Stimulated activated effector memory CD8-positive, alpha-beta T cell treated with anti-CD3 and anti-CD28 coated beads, Interleukin-12 subunit alpha, Interleukin-12 subunit beta, amount 100 ng/mL, for 72 hours (primary cell): Measurements from ENCODE around the gene PXYLP1.
"Not testable (repeated sequence)": the region's sequence is repeated elsewhere in the genome, so short reads cannot be mapped to it uniquely, and the experiment has no call there.

ENCODE experiments used
- ATAC-seq: fragments of 150-1000 bp; cut with Tn5 transposase; 2 replicates; pipeline ENCODE4 v1.10.0; 2021
- DNase-seq, 2 donors: peaks; one replicate each; pipeline ENCODE4 v3.0.0; 2021 to 2022; ENCODE audit warnings: low spot score in 2 of 2
- H3K27ac Mint-ChIP-seq: one replicate; pipeline ENCODE4 v1.8.0; 2022; ENCODE audit warnings: mild to moderate bottlenecking, mixed read lengths
- H3K36me3 Mint-ChIP-seq: one replicate; pipeline ENCODE4 v1.8.0; 2022; ENCODE audit warnings: mild to moderate bottlenecking, mixed read lengths
- H3K4me1 Mint-ChIP-seq: one replicate; pipeline ENCODE4 v1.8.0; 2022; ENCODE audit warnings: mixed read lengths
- H3K4me3 Mint-ChIP-seq: one replicate; pipeline ENCODE4 v1.8.0; 2022; ENCODE audit warnings: mild to moderate bottlenecking, mixed read lengths
- H3K9me3 Mint-ChIP-seq: one replicate; pipeline ENCODE4 v1.8.0; 2022; ENCODE audit warnings: mixed read lengths

The PXYLP1 gene

DNA sequence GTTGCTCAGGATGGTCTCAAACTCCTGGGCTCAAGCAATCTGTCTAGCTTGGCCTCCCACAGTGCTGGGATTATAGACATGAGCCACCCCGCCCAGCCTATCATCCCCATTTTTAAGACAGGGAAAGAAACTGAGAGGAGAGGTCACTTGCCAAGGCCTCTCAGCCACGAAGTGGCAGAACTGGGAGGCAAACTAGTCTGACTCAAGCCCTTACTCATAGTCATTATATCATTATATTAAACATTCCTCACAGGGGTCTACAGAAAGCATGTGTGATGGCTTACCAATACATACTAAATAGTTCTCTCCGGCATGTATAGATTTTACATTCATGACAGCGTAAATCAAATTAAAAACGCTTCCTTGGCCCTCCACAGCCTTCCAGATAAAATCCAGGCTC is 74.7 kb downstream of the PXYLP1 start:
- DNase-seq (no peak), ATAC-seq (no peak)
- Mint-ChIP-seq H3K27ac (no peak overlapping the region), H3K4me3 (no peak overlapping the region), H3K36me3 (peaks cover 4% of the 10 kb centered on the region), H3K9me3 (no peaks in the 10 kb centered on the region), H3K4me1 (peaks cover 27% of the 10 kb centered on the region)

DNA sequence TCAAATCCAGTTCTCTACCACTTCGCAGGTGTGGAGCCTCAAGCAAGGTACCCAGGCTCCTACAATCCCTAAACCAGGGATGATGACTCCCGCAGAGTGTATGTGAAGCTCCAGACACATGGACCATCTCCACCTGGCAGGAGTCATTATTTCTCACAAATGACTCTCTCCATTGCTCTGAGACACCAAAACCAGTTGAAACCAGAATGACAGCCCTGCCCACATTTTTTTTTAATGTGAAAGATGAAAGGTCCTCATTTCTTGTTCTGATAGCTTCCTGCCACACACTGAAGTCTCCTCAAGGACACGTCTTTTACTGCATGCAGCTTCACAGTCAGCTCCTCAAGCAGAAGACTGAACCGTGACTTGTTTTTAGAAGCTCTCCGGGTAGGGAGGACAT is 75.3 kb downstream of the PXYLP1 start:
- H3K4me1 Mint-ChIP-seq = peaks cover 34% of the 10 kb centered on the region
- H3K4me3 Mint-ChIP-seq = peak overlapping the region; percentile 46
- H3K36me3 Mint-ChIP-seq = peaks cover 11% of the 10 kb centered on the region
- DNase-seq = peak in 1 of 2 donors; percentile 60
- ATAC-seq = peak; percentile 29
- peak overlapping the region; percentile 77 for H3K27ac Mint-ChIP-seq
- no peaks in the 10 kb centered on the region for H3K9me3 Mint-ChIP-seq

DNA sequence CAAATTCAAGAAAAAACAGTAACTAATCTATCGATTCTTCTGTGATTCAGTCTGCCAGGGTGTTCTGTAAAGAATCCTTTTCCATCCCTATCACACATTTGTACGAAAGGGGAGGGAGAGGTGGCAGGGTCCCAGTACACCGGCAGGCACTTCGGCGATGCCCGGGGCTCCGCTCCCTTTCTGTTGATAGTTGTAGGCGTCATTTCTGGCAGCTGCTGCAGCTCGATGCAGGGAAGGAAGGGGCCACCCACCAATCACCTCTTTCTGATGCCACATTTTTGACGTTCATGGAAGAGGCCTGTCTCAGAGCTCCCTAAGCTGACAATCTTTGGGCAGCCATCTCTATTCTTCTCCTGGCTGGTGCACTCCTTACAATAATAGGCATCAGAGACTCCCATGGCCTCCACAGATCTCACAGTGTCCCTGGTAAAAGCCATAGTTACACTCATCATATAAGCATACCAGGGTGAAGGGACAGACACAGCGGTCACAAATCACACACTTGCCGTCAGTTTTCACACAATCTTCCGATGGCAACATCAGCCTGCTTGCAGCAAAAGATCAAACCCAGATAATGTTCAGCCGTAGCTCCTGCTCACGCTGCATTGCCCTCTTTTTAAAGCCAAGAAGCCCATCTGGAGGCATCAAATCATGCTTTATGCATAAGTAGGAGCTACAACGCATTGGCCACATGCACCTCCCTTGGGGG is 75.9 kb downstream of the PXYLP1 start:
- peak in 1 of 2 donors; percentile 61 for DNase-seq
- H3K27ac Mint-ChIP-seq = peak overlapping the region; percentile 77
- peak overlapping the region; percentile 46 for H3K4me3 Mint-ChIP-seq

DNA sequence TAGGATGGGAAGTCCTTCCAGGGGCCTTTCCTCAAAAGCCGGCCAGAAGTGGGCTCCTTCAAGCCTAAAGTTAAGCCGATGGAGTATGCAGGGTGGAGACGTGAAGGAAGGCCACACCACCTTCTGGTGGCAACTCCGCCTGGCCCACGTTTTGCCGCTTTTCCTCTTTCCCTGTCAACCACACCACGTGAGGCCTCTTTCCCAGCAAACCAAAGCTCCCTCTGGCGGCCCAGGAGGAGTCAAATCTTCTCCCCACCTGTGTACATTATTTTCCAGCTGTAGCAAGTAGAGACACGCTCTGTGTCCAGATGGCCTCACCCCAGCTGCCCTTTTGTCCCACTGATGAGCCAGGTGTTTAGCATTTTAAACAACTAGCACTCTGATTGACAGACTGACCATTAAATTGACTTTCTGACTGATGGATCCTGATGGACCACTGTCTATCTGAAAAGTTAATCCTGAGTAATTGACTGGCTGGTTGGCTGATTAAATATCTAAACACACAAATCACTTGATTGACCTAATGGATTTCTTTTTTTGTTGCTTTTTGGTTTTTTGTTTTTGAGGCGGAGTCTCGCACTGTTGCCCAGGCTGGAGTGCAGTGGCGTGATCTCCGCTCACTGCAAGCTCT is 77.1 kb downstream of the PXYLP1 start:
- Mint-ChIP-seq H3K4me3 (no peak overlapping the region), H3K9me3 (no peaks in the 10 kb centered on the region), H3K4me1 (peaks cover 48% of the 10 kb centered on the region), H3K27ac (no peak overlapping the region), H3K36me3 (peaks cover 11% of the 10 kb centered on the region)
- ATAC-seq (no peak), DNase-seq (no peak)

More for the DNA sequence above, 75.9 kb downstream of the PXYLP1 start:
- Mint-ChIP-seq H3K4me1 (peaks cover 40% of the 10 kb centered on the region), H3K36me3 (peaks cover 11% of the 10 kb centered on the region), H3K9me3 (no peaks in the 10 kb centered on the region)
- no peak for ATAC-seq

DNA sequence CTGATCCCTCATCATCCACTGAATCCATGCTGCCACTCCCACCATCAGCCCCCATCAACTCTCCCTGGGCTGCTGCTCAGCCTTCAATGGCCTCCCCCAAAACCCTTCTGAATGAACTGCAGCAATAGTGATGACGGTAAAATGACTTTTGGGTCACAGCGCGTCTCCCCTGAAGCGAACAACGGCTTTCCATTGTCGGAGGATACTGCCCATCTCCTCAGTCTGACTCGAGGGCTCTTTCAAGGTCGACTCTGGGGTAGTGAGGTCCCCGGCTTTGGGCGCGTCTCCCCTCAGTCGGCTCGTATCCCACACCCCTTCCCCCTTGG is 79.5 kb downstream of the PXYLP1 start:
- H3K9me3 Mint-ChIP-seq = no peaks in the 10 kb centered on the region
- H3K4me1 Mint-ChIP-seq = peaks cover 48% of the 10 kb centered on the region
- H3K27ac Mint-ChIP-seq = peak overlapping the region; percentile 98
- ATAC-seq (no peak), DNase-seq (no peak)
- peaks cover 11% of the 10 kb centered on the region for H3K36me3 Mint-ChIP-seq
- H3K4me3 Mint-ChIP-seq = peak overlapping the region; percentile 96

DNA sequence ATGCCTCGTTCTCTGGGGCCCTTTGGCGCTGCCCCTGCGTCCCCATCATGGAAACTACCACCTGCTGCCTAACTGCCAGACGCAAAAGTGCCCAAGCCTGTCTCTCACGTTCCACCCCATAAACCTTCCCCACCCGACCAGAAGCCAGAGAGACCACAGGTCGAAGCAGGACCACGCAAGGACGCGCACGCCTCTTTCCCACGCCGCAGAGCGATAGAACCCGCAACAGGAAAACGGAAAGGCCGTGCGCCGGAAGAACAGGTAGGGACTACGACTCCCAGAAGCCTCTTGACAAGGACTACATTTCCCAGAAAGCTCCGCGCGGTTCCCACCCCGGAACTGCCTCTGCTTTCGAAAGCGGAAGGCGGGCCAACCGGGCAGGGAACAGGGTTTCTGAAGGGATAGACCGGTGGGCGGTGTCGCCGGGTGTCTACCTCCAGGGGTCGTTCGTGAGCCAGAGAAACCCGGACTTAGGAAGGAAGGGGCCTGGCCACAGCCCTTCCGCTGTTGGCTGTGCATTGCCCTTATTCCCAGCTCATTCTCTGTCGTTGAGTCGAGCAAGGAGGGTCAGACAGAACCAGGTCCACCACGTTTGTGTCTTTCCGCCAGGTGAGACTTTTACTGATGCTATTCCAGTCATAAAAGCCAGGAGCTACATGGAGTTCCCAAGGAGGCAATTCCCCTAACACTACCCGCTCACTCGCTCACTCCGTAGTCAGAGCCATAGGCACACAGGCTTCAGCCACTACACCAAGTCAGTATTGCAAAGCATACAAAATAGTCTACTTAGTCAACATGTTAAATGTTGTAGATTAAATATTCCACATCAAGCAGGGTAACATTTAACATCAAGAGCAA is 80.1 kb downstream of the PXYLP1 start:
- peak; percentile 98 for ATAC-seq
- DNase-seq = peak; percentile 91 to 99
- H3K9me3 Mint-ChIP-seq = no peaks in the 10 kb centered on the region
- peak overlapping the region; percentile 96 for H3K4me3 Mint-ChIP-seq
- H3K4me1 Mint-ChIP-seq = peaks cover 45% of the 10 kb centered on the region
- peaks cover 11% of the 10 kb centered on the region for H3K36me3 Mint-ChIP-seq
- peak overlapping the region; percentile 98 for H3K27ac Mint-ChIP-seq

DNA sequence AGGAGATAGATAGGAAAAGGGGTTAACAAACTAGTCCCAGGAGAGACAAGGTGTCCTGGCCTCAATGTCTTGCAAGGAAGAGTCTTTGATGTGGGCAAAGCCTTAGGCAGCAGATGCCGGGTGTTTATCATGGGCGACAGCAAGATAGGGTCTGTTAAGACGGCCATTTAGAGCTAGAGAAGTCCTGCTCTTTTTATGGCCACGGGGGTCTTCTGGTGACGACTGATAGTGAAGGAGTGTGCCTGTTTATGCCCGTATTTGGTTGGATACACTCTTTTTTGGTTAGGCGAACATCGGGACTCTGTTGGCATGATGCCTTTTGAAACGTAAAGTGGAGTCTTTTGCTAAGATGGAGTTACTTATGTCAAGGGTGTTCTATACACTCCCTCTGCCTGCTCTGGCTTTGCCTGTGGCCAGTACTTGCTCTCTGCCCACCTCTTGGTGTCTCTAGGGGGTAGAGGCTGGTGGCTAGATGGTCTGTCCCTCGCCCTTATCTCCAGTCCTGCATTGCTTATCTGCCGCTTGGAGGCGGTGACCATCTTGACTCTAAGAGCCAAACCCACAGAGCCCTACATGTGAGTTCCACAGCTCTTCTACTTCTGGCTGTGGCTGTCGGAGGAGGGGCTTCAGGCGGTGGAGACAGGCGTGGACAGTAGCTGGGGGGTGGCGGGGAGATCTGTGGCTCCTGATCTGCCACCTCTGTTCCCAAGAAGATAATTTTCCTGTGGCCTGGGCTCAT is 80.9 kb downstream of the PXYLP1 start:
- DNase-seq (no peak), ATAC-seq (no peak)
- Mint-ChIP-seq H3K4me1 (peaks cover 37% of the 10 kb centered on the region), H3K27ac (peak overlapping the region; percentile 98), H3K4me3 (peak overlapping the region; percentile 96), H3K36me3 (peaks cover 11% of the 10 kb centered on the region), H3K9me3 (no peaks in the 10 kb centered on the region)

DNA sequence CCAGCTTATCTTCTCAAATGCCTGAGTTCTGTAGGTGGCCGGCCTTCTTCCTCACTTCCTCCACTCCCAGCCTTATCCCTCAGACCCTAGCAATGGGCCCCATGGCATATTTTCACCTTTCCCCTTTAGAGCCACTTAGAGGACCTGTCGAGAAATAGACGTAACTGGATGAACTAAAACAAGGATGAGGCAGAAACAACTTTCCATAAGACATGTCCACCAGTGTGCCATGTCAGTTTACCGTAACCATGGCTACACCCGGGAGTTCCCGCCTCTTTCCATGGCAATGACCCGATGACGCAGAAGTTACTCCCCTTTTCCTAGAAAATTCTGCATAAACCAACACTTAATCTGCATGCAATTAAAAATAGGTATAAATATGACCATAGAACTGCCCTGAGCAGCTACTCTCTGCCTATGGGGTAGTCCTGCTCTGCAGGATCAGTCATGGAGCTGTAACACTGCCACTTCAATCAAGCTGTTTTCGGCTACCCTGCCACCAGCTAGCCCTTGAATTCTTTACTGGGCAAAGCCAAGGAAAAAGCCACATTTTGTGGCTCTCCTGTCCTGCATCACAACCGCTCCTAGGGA is 81.6 kb downstream of the PXYLP1 start:
- no peak overlapping the region for H3K27ac Mint-ChIP-seq
- H3K4me1 Mint-ChIP-seq = peaks cover 31% of the 10 kb centered on the region
- peaks cover 11% of the 10 kb centered on the region for H3K36me3 Mint-ChIP-seq
- H3K9me3 Mint-ChIP-seq = no peaks in the 10 kb centered on the region
- DNase-seq (no peak), ATAC-seq (no peak)
- peak overlapping the region; percentile 96 for H3K4me3 Mint-ChIP-seq

DNA sequence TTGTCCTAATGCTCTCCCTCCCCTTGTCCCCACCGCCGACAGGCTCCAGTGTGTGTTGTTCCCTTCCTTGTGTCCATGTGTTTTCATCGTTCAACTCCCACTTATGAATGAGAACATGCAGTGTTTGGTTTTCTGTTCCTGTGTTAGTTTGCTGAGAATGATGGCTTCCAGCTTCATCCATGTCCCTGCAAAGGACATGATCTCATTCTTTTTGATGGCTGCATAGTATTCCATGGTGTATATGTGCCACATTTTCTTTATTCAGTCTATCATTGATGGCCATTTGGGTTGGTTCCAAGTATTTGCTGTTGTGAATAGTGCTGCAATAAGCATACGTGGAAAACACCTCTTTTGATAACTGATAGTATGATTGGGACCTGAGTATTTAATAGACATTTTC is 82.8 kb downstream of the PXYLP1 start:
- Mint-ChIP-seq H3K4me1 (peaks cover 31% of the 10 kb centered on the region), H3K36me3 (peaks cover 11% of the 10 kb centered on the region)
- DNase-seq, ATAC-seq, H3K4me3 Mint-ChIP-seq, H3K9me3 Mint-ChIP-seq, H3K27ac Mint-ChIP-seq: not testable (repeated sequence)

DNA sequence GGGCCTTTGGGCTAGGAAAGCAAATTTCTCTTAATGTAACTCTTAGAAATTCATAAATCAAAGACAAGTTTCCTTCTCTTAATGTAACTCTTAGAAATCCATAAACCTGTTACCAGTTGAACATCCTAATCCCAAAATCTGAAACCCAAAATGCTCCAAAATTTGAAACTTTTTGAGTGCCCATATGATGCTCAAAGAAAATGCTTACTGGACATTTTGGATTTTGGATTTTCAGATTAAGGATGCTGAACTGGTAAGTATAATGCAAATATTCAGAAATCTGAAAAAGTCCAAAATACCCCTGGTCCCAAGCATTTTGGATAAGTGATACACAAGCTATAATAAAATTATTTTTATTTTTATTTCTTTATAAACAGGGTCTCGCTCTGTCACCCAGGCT is 85.2 kb downstream of the PXYLP1 start:
- no peak for DNase-seq
- H3K4me3 Mint-ChIP-seq = no peak overlapping the region
- no peaks in the 10 kb centered on the region for H3K9me3 Mint-ChIP-seq
- H3K27ac Mint-ChIP-seq = no peak overlapping the region
- peaks cover 27% of the 10 kb centered on the region for H3K4me1 Mint-ChIP-seq
- ATAC-seq = no peak
- H3K36me3 Mint-ChIP-seq = peaks cover 1% of the 10 kb centered on the region

DNA sequence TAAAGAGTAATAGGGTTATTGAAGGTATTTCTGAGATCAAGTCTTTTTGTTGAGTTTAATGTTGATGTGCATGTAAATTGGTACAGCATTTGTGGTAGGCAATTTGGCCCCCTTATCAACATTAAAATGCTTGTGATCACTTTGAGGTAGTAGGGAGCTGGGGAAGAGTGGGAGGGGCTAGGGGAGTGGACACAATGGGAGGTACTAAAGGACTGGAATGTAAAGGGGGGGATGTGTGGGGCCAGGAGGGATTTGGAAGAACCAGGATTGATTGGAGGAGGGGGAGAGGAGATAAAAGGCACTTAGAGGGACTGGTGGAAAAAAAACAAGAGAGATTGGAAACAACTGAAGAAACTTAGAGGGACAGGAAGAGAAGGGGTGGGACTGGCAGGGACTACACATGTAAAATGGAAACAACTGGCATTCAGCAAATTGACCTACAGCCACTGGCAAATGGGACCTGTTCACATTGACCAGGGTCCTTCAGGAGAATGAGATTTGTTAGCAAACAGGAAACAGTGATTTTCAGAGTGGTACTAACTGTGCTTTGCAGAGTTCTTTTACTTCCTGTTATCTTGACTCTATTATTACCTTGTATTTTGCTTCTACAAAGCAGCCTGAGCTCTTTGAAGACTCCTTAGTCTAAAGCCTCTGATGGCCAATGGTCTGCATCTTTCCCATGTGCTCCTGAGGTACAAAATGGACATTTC is 88.9 kb downstream of the PXYLP1 start:
- Mint-ChIP-seq H3K4me1 (peaks cover 12% of the 10 kb centered on the region), H3K27ac (peak overlapping the region; percentile 40), H3K4me3 (no peak overlapping the region), H3K9me3 (no peaks in the 10 kb centered on the region), H3K36me3 (no peaks in the 10 kb centered on the region)
- DNase-seq = no peak
- no peak for ATAC-seq

DNA sequence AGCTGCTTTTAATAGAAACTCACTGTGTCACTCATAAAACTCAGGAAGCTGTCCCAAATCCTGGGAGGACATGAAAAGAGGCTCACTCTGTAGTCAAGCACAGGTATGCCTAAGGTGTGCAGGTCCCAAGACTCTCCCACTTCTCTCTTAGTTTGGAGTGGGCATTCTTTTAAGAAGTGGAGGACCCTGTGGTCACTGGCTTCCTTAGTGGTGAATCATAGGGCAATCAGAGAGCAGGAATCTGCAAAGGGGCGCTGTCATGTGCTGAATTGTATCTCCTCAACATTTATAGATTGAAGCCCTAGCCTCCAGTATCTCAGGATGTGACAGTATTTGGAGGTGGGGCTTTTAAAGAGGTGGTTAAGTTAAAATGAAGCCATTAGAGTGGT is 89.5 kb downstream of the PXYLP1 start:
- no peak for DNase-seq
- Mint-ChIP-seq H3K4me1 (peaks cover 12% of the 10 kb centered on the region), H3K36me3 (no peaks in the 10 kb centered on the region), H3K27ac (peak overlapping the region; percentile 40), H3K4me3 (no peak overlapping the region), H3K9me3 (no peaks in the 10 kb centered on the region)
- no peak for ATAC-seq

DNA sequence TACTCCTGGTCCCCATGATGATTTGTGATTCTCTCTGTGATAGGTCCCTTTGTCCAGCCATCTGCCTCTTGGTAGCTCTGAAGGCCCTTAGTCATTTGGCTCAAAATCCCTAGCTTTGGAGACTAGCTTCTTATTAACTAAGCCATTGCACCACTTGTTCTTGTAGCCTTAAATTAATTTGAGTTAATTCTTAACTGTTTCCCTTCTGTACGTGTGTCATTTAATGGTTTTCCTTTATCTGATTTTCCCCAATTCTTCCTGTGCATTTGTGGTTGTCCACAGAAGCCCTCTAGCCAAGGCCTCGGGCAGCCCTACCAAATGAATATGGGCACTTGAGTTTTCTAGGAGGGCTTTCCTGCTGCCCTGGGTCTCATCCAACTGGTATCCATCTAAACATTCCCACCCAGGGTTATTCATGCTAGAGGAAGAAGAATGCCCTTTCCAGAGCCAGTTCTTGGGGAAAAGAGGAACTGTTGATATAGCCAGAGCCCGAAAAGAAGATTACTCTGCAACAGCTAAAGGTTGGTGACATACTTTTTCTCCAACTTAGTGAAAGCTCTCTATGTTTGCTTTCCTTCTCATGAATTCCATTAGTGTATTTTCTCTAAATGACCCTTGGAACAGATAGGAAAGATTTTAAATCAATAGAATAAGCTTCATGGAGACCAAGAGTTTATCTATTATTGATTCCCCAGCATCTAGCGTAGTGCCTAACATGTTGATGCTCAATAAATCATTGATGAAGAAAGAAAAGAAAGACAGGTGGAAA is 92.5 kb downstream of the PXYLP1 start:
- H3K27ac Mint-ChIP-seq = no peak overlapping the region
- no peak for DNase-seq
- no peaks in the 10 kb centered on the region for H3K9me3 Mint-ChIP-seq
- peaks cover 26% of the 10 kb centered on the region for H3K4me1 Mint-ChIP-seq
- no peak for ATAC-seq
- no peak overlapping the region for H3K4me3 Mint-ChIP-seq
- no peaks in the 10 kb centered on the region for H3K36me3 Mint-ChIP-seq

DNA sequence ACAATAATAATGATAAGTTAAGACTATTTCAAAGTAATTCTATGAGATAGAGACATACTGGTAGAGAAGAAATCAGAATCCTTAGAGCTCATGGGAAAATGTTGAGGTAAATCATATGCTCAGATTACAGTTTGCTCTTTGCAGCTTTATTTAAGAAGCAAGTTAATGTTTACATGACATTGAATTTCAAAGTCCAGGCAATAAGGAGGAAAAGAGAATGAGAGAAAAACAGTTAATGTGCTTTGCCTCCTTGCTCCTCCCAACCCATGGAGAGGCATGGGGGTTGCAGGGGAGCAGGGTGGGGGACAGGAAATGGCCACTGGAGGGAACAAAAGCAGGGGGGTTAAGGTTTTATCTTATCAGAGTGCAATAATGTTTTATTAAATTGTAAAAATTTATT is 94.5 kb downstream of the PXYLP1 start:
- DNase-seq (no peak), ATAC-seq (no peak)
- H3K9me3 Mint-ChIP-seq = no peaks in the 10 kb centered on the region
- peaks cover 19% of the 10 kb centered on the region for H3K4me1 Mint-ChIP-seq
- H3K27ac Mint-ChIP-seq = no peak overlapping the region
- H3K36me3 Mint-ChIP-seq = no peaks in the 10 kb centered on the region
- no peak overlapping the region for H3K4me3 Mint-ChIP-seq
